ENCODE data around the gene SPOCK2. TPM values are rescaled to one million over a fixed set of nuclear protein-coding genes. Genes with fewer than 3 reads are reported as not detected.

SPOCK2 gene
- total RNA-seq, 4 donors from 2014 or later, result 0.65 to 3.9 (median 3.5) TPM

DNA sequence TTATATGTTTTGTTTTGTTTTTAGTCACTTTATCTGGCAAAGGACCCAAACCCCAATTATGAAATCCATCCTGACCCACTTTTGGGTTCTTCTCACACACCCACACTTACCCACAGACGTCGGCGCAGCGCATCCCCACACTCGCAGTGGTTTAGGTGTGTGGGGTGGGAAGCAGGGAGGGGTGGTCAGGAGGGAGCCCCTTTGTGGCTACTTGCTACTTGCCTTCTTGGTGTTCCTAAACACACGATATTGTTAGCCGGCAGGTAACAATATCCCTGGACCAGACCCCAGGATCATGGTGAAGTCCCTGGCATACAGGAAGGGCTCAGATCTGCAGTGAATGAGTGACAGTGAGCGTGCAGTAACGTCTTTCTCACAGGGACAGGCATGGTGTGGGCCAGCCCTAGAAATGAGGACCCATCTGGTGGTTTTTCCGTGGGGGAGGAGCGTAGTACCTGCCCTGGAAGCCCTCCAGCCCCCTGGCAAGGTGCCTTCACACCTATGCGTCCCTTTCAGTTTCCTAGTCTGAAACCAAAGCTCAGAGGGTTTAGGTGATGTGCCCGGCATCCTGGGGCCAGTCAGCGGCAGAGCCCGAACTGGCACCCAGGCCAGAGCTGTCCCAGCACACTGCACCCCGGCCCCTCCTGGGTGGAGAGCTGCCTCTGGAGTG, 4.4 kb downstream of the SPOCK2 start:
- intact Hi-C loops (cut with DNase I; ENCODE audit: low total_unique reads), result no loop called here
- DNase-seq (ENCODE audit: low spot score in 2 of 2), result peak in 1 of 2 donors; percentile 67
- TF ChIP-seq, protein P1, sequence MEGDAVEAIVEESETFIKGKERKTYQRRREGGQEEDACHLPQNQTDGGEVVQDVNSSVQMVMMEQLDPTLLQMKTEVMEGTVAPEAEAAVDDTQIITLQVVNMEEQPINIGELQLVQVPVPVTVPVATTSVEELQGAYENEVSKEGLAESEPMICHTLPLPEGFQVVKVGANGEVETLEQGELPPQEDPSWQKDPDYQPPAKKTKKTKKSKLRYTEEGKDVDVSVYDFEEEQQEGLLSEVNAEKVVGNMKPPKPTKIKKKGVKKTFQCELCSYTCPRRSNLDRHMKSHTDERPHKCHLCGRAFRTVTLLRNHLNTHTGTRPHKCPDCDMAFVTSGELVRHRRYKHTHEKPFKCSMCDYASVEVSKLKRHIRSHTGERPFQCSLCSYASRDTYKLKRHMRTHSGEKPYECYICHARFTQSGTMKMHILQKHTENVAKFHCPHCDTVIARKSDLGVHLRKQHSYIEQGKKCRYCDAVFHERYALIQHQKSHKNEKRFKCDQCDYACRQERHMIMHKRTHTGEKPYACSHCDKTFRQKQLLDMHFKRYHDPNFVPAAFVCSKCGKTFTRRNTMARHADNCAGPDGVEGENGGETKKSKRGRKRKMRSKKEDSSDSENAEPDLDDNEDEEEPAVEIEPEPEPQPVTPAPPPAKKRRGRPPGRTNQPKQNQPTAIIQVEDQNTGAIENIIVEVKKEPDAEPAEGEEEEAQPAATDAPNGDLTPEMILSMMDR (IDR thresholded peaks at IDR 0.05), result no peak
- TF ChIP-seq POLR2A (IDR thresholded peaks at IDR 0.05), result no peak
- H3K4me3 ChIP-seq (ENCODE audit: low read depth, poor library complexity, severe bottlenecking), result no peak overlapping the region
- 78 to 88% methylated on average over 9 to 12 of the region's 16 CpGs for WGBS, 2 donors

GRCh38 chr10:72082856-72083789, 5.2 kb downstream of the SPOCK2 start:
- intact Hi-C loops (cut with DNase I; ENCODE audit: low total_unique reads), result no loop called here
- TF ChIP-seq POLR2A (IDR thresholded peaks at IDR 0.05), result no peak
- TF ChIP-seq, protein P1 (IDR thresholded peaks at IDR 0.05), result no peak
- 90 to 96% methylated on average over 6 of the region's 6 CpGs for WGBS, 2 donors
- no peak overlapping the region for H3K4me3 ChIP-seq (ENCODE audit: low read depth, poor library complexity, severe bottlenecking)
- peak in 1 of 2 donors; percentile 74 for DNase-seq (ENCODE audit: low spot score in 2 of 2)

- 64 to 68% methylated on average over 14 of the region's 14 CpGs for WGBS, 2 donors
- intact Hi-C loops (cut with DNase I; ENCODE audit: low total_unique reads), result no loop called here
- TF ChIP-seq, protein P1 (IDR thresholded peaks at IDR 0.05), result no peak
- no peak for TF ChIP-seq POLR2A (IDR thresholded peaks at IDR 0.05)
- peak in 1 of 2 donors; percentile 81 for DNase-seq (ENCODE audit: low spot score in 2 of 2)
- no peak overlapping the region for H3K4me3 ChIP-seq (ENCODE audit: low read depth, poor library complexity, severe bottlenecking)
These were observed 6.4 kb downstream of the SPOCK2 start for GRCh38 chr10:72081772-72082590.

- intact Hi-C loops (cut with DNase I; ENCODE audit: low total_unique reads), result no loop called here
- peak in 1 of 2 donors; percentile 61 for DNase-seq (ENCODE audit: low spot score in 2 of 2)
- WGBS, 2 donors, result 87 to 88% methylated on average over 9 of the region's 9 CpGs
- TF ChIP-seq POLR2A (IDR thresholded peaks at IDR 0.05), result no peak
- TF ChIP-seq, protein P1 (IDR thresholded peaks at IDR 0.05), result no peak
- no peak overlapping the region for H3K4me3 ChIP-seq (ENCODE audit: low read depth, poor library complexity, severe bottlenecking)
These were observed 7.1 kb downstream of the SPOCK2 start for GRCh38 chr10:72081210-72081609.

Measured in lower leg skin (tissue), 4 donors.